Left ventricle myocardium inferior (tissue), 1 donor: ENCODE data around the gene COL5A2. TPM values are rescaled to one million over a fixed set of nuclear protein-coding genes. Genes with fewer than 3 reads are reported as not detected.

ENCODE experiments used
- DNase-seq: peaks from one replicate; pipeline ENCODE4 v3.0.0-alpha.2; 2020
- H3K27ac ChIP-seq: fragments of 200-600 bp; replicated peaks from 2 replicates; pipeline ENCODE4 v1.8.0; 2021
- H3K27me3 ChIP-seq: fragments of 200-600 bp; 2 replicates; pipeline ENCODE4 v1.8.0; 2021; ENCODE audit warnings: low read depth
- H3K36me3 ChIP-seq: fragments of 200-600 bp; 2 replicates; pipeline ENCODE4 v1.8.0; 2021
- H3K4me1 ChIP-seq: fragments of 200-600 bp; 2 replicates; pipeline ENCODE4 v1.8.0; 2021
- H3K4me3 ChIP-seq: fragments of 200-600 bp; 2 replicates; pipeline ENCODE4 v1.8.0; 2021; ENCODE audit warnings: mild to moderate bottlenecking, moderate library complexity
- H3K9me3 ChIP-seq: fragments of 200-600 bp; replicated peaks from 2 replicates; pipeline ENCODE4 v1.8.0; 2021
- intact Hi-C: fragments of 100-400 bp; cut with micrococcal nuclease; formaldehyde crosslinking; loops from one replicate; pipeline ENCODE4 v1.11.0; 2022
- total RNA-seq: library from RNA; stranded (reverse); fragmentation: NEBNext Ultra II Directional; extraction: Animal tissue kit (Norgen Biotek cat#: 25700); gene quantifications from one replicate; pipeline ENCODE4 v1.2.1, GENCODE V29; 2021
- TF ChIP-seq, protein P1 (sequence below): fragments of 200-600 bp; IDR thresholded peaks from 2 replicates; pipeline ENCODE4 v1.8.0; 2021; ENCODE audit warnings: antibody characterized with exemption, mild to moderate bottlenecking, borderline replicate concordance
- donor health status: DM: no; HTN: yes; CAD: no; lungs with severe emphysema.

The COL5A2 gene
- total RNA-seq, 1 donor from 2014 or later = 9.3 TPM

DNA sequence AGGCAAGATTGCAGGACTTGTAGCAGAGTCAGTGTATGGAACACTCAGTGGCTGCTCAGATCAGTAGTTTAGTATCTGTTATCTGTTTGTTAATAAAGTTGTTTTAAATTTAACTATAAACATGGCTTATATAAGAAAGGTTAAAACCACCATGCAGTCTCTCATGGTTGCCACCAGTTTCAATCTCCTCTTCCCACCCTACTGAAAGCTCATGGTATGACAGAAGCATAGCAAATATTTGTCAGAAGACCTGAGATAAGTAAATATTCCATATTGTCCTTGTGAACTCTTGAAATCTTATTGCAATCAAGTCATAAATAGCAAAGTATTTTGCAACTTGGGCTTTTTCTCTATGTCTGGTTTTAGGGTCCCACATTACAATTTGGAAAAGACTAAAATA, 2.1 kb upstream of the COL5A2 start:
- peaks cover 10% of the 10 kb centered on the region for H3K4me1 ChIP-seq
- no peaks in the 10 kb centered on the region for H3K9me3 ChIP-seq
- DNase-seq = no peak
- H3K27me3 ChIP-seq = no peaks in the 10 kb centered on the region
- no peak overlapping the region for H3K27ac ChIP-seq
- TF ChIP-seq, protein P1, sequence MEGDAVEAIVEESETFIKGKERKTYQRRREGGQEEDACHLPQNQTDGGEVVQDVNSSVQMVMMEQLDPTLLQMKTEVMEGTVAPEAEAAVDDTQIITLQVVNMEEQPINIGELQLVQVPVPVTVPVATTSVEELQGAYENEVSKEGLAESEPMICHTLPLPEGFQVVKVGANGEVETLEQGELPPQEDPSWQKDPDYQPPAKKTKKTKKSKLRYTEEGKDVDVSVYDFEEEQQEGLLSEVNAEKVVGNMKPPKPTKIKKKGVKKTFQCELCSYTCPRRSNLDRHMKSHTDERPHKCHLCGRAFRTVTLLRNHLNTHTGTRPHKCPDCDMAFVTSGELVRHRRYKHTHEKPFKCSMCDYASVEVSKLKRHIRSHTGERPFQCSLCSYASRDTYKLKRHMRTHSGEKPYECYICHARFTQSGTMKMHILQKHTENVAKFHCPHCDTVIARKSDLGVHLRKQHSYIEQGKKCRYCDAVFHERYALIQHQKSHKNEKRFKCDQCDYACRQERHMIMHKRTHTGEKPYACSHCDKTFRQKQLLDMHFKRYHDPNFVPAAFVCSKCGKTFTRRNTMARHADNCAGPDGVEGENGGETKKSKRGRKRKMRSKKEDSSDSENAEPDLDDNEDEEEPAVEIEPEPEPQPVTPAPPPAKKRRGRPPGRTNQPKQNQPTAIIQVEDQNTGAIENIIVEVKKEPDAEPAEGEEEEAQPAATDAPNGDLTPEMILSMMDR = no peak
- H3K4me3 ChIP-seq = no peak overlapping the region
- no peaks in the 10 kb centered on the region for H3K36me3 ChIP-seq
- intact Hi-C loops = no loop called here

DNA sequence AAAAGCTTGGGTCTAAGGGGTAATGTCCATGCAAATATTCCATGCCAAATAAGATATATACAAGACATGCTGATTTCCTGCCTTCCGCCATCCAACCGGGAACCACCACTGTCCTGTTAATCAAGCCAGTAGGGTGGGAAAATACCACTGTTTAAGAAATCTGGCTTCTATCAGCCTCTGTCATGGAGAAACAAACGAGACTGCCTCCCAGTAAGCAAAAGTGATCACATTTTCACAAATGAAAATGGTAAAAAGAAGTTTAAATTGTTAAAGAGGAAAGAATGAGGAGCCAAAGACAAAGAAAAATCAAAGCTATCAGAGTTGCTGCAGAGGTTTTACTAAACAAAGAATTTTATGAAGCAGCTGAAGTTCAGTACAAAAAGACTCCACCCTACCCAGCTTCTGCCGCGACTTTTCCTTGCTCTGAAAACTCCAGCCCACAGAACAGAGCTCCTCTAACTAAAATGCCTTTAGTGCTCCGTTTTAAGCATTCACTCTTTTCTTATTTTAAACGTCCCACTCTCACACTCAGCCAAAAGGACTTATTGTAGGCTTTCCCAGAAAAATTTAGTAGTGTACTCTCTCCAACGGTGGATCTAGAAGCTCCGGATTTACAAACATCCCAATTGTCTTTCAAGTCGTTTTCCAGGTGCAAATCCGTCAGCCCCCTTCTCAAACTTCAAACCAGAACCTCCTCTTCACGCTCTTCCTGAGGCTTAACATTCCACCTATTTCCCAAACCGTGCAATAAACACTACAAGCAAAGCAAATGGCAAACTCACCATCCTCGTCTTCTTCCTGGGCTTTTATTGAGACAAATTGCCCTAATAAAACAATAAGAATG, 613 bp downstream of the COL5A2 start:
- Histone ChIP-seq H3K4me3 (peak overlapping the region; percentile 68), H3K27me3 (no peaks in the 10 kb centered on the region), H3K27ac (peak overlapping the region; percentile 80), H3K4me1 (peaks cover 10% of the 10 kb centered on the region), H3K9me3 (peaks cover 5% of the 10 kb centered on the region), H3K36me3 (no peaks in the 10 kb centered on the region)
- intact Hi-C loops = no loop called here
- peak; percentile 17 for DNase-seq
- TF ChIP-seq, protein P1 = no peak

DNA sequence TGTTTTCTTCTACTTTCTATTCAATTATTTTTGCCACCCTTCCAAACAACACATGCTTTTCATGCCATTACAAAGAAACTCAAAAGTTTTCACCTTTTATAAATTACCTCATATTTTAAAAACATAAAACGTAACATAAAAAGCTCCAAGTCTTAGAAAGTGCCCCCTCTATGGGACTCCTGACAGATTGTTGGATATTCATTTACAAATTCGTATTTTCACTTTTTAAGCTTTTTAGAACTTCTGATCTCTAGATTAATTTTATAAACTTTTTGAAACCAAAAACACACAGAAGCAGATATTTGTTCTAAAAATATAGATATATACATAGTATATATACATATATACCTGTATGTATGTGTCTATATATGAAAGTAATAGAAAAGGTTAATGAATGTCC, 1.5 kb downstream of the COL5A2 start:
- H3K27me3 ChIP-seq = no peaks in the 10 kb centered on the region
- peaks cover 10% of the 10 kb centered on the region for H3K4me1 ChIP-seq
- H3K27ac ChIP-seq = peak overlapping the region; percentile 80
- no peaks in the 10 kb centered on the region for H3K36me3 ChIP-seq
- H3K9me3 ChIP-seq = peaks cover 5% of the 10 kb centered on the region
- intact Hi-C loops = no loop called here
- TF ChIP-seq, protein P1 = peak; percentile 43
- no peak for DNase-seq
- H3K4me3 ChIP-seq = peak overlapping the region; percentile 68

DNA sequence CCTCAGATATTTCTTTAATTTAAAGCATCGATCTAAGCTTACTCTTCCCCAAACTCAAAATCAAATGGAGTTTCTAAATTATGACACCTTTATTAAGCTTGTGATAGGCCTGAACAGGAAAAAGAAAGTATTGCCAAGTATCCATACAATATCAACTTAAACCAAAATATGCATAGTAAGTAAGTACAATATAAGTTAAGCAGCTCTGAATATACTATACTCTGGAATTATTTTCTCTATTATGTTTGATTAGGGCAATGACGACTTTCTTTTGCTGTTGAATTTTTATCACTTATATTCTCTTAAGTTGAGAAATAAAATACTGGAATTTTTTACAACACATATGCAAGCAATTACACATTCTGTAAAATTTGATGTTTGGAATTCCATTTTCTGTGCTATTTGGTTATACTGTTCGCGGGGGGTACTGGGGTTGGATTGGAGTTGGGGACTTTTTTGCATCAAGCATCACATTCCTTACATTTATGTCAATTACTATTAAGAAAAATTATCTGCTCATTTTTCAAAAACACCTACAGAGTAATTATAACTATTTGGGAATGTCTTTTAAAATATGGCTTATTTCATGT, 2.2 kb downstream of the COL5A2 start:
- H3K4me1 ChIP-seq = peaks cover 10% of the 10 kb centered on the region
- intact Hi-C loops = no loop called here
- H3K4me3 ChIP-seq = peak overlapping the region; percentile 68
- no peak for DNase-seq
- TF ChIP-seq, protein P1 = no peak
- H3K27me3 ChIP-seq = no peaks in the 10 kb centered on the region
- H3K27ac ChIP-seq = peak overlapping the region; percentile 80
- H3K36me3 ChIP-seq = no peaks in the 10 kb centered on the region
- peaks cover 5% of the 10 kb centered on the region for H3K9me3 ChIP-seq

DNA sequence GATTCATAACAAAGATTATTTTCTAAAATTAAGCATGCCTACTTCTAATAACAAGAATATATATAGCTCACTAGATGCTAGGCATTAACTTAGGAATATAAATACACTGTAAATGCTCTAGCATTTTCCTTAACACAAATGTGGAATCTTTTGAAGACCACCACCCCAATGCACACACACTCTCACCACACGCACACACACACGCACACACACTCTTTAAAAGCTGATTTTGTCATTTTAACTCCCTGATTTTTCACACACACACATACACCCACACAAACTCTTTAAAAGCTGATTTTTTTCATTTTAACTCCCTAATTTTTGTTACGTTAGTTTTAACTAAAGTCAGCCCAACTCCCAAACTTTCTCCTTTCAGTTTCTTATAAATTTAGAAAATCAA, 3.0 kb downstream of the COL5A2 start:
- TF ChIP-seq, protein P1 = no peak
- Histone ChIP-seq H3K4me3 (peak overlapping the region; percentile 68), H3K27ac (peak overlapping the region; percentile 80), H3K4me1 (peaks cover 17% of the 10 kb centered on the region), H3K9me3 (peaks cover 5% of the 10 kb centered on the region), H3K36me3 (no peaks in the 10 kb centered on the region), H3K27me3 (no peaks in the 10 kb centered on the region)
- no peak for DNase-seq
- intact Hi-C loops = no loop called here
